OCI-LY3 (cell line): Measurements from ENCODE around the gene CSRP1.

Experiments used
- H2AFZ ChIP-seq: fragments of 200-600, 300-600 bp; shearing (Covaris generic); 2 replicates; pipeline ENCODE4 v1.6.0; 2014; ENCODE audit warnings: antibody characterized with exemption, low read depth, low read length
- H3K27ac ChIP-seq: fragments of 200-600, 300-600 bp; sonication (generic); 2 replicates; pipeline ENCODE4 v1.5.1; 2014; ENCODE audit warnings: mild to moderate bottlenecking, low read length, moderate library complexity, mixed read lengths
- H3K27me3 ChIP-seq: fragments of 200-600, 300-600 bp; sonication (generic); 2 replicates; pipeline ENCODE4 v1.6.1; 2014; ENCODE audit warnings: low read depth, low read length, mixed read lengths
- H3K36me3 ChIP-seq: fragments of 200-600, 300-600 bp; sonication (generic); replicated peaks from 2 replicates; pipeline ENCODE3; 2014; ENCODE audit warnings: low read depth, low read length, mixed read lengths
- H3K4me1 ChIP-seq: fragments of 300-600, 200-600 bp; sonication (generic); 2 replicates; pipeline ENCODE4 v1.6.1; 2014; ENCODE audit warnings: low read length, mixed read lengths
- H3K4me2 ChIP-seq: fragments of 200-600, 300-600 bp; sonication (generic); 2 replicates; pipeline ENCODE4 v1.6.1; 2014; ENCODE audit warnings: low read length, mixed read lengths
- H3K4me3 ChIP-seq: fragments of 300-600, 200-600 bp; sonication (generic); 2 replicates; pipeline ENCODE4 v1.5.1; 2014; ENCODE audit warnings: antibody characterized with exemption, mild to moderate bottlenecking, low read length, moderate library complexity
- H3K79me2 ChIP-seq: fragments of 300-600, 200-600 bp; shearing (Covaris generic); 2 replicates; pipeline ENCODE4 v1.6.1; 2014; ENCODE audit warnings: mild to moderate bottlenecking, low read length, mixed read lengths
- H3K9ac ChIP-seq: fragments of 300-600, 200-600 bp; shearing (Covaris generic); 2 replicates; pipeline ENCODE4 v1.6.0; 2014; ENCODE audit warnings: mild to moderate bottlenecking, low read length, moderate library complexity
- H3K9me3 ChIP-seq: fragments of 200-600, 300-600 bp; shearing (Covaris generic); 2 replicates; pipeline ENCODE4 v1.6.1; 2014; ENCODE audit warnings: low read length, mixed read lengths; ENCODE audit not compliant: insufficient read depth
- H4K20me1 ChIP-seq: fragments of 200-600, 300-600 bp; sonication (generic); 2 replicates; pipeline ENCODE4 v1.6.1; 2016; ENCODE audit warnings: low read length, mixed read lengths; ENCODE audit not compliant: insufficient read depth
- CTCF ChIP-seq: fragments of 200-600, 300-600 bp; sonication (generic); IDR thresholded peaks from 2 replicates; pipeline ENCODE4 v1.5.1; 2014; ENCODE audit warnings: antibody characterized with exemption, low read length, low read depth
- EZH2phosphoT487 ChIP-seq: fragments of 200-600 bp; shearing (Covaris generic); IDR thresholded peaks from 2 replicates; pipeline ENCODE4 v1.6.1; 2018; ENCODE audit warnings: antibody characterized with exemption, mixed run types, low read depth

Gene CSRP1

GRCh38 chr1:201436393-201436792 lies 70.5 kb downstream of the CSRP1 start:
- H3K4me3 ChIP-seq: no peak overlapping the region
- peak overlapping the region; percentile 56; the same call in 1 of the 2 replicates for H3K4me2 ChIP-seq
- H3K9ac ChIP-seq: no peak overlapping the region
- 0 out of 2 replicates have a peak, but pooled peaks cover 4% of the 10 kb centered on the region for H3K9me3 ChIP-seq
- peaks cover 16% of the 10 kb centered on the region for H3K4me1 ChIP-seq
- H2AFZ ChIP-seq: peak overlapping the region; percentile 70
- peaks cover 22% of the 10 kb centered on the region for H3K27me3 ChIP-seq
- no peaks in the 10 kb centered on the region for H3K36me3 ChIP-seq
- H3K27ac ChIP-seq: no peak overlapping the region
- H3K79me2 ChIP-seq: no peaks in the 10 kb centered on the region
- no peak for TF ChIP-seq EZH2phosphoT487
- no peak for TF ChIP-seq CTCF
- no peaks in the 10 kb centered on the region for H4K20me1 ChIP-seq

GRCh38 chr1:201434266-201434665 lies 72.7 kb downstream of the CSRP1 start:
- Histone ChIP-seq H2AFZ (no peak overlapping the region), H3K4me1 (peaks cover 8% of the 10 kb centered on the region; the same call in 1 of the 2 replicates), H3K4me3 (no peak overlapping the region), H3K79me2 (no peaks in the 10 kb centered on the region), H3K4me2 (no peak overlapping the region), H4K20me1 (no peaks in the 10 kb centered on the region), H3K9ac (no peak overlapping the region), H3K27me3 (peaks cover 23% of the 10 kb centered on the region), H3K9me3 (no peaks in the 10 kb centered on the region), H3K27ac (no peak overlapping the region), H3K36me3 (no peaks in the 10 kb centered on the region)
- TF ChIP-seq EZH2phosphoT487 (no peak), CTCF (no peak)

GRCh38 chr1:201433609-201434008 lies 73.3 kb downstream of the CSRP1 start:
- Histone ChIP-seq H3K4me3 (no peak overlapping the region), H3K36me3 (no peaks in the 10 kb centered on the region), H4K20me1 (no peaks in the 10 kb centered on the region), H3K27ac (no peak overlapping the region), H3K9me3 (no peaks in the 10 kb centered on the region), H3K27me3 (peaks cover 23% of the 10 kb centered on the region), H3K9ac (no peak overlapping the region), H3K4me1 (peaks cover 8% of the 10 kb centered on the region; the same call in 1 of the 2 replicates), H3K79me2 (no peaks in the 10 kb centered on the region), H3K4me2 (no peak overlapping the region), H2AFZ (no peak overlapping the region)
- TF ChIP-seq EZH2phosphoT487 (no peak), CTCF (no peak)
